ENCODE measurements around the gene NKTR.
"Not testable (repeated sequence)": the region's sequence is repeated elsewhere in the genome, so short reads cannot be mapped to it uniquely, and the experiment has no call there.

NKTR gene

DNA sequence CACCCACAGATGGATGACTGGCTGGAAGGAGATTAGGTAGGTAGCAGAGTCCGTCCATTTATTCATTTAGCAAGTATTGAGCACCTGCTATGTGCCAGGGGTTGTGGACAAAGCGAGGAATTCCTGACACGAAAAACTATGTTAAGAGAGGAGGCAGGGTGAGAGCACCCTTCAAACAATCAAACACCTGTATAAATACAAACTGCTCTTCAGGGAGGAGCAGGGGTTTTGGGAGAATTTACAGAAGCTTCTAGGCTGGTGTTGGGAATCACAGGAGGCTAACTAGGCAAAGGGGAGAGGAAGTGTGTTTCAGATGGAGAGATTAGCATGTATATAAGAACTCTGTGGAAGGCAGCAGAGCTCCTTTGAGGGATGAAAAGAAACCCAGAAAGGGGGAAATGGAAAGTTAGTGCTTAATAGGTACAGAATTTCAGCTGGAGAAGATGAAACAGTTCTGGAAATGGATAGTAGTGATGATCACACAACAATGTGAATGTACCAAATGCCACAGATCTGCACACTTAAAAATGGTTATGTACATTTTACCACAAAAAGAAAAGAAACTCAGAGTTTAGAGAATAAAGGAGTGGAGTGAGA lies 17.9 kb upstream of the NKTR start:
- Histone ChIP-seq H3K27me3 (ENCODE audit: insufficient read depth, insufficient read length) (no peaks in the 10 kb centered on the region), H3K9me3 (ENCODE audit: insufficient read depth, low read length) (no peaks in the 10 kb centered on the region), H3K9ac (ENCODE audit: insufficient read length, low read depth) (peak overlapping the region; percentile 85), H3K36me3 (ENCODE audit: insufficient read depth, insufficient read length, low read length) (peaks cover 20% of the 10 kb centered on the region), H3K4me3 (ENCODE audit: insufficient read length, low read depth) (peak overlapping the region; percentile 79), H3K4me1 (ENCODE audit: insufficient read depth, insufficient read length) (no peaks in the 10 kb centered on the region)
- TF ChIP-seq YY1 (IDR thresholded peaks at IDR 0.05; ENCODE audit: insufficient read depth, insufficient read length) = no peak
- TF ChIP-seq SUZ12 (IDR thresholded peaks at IDR 0.05; ENCODE audit: extremely low read depth, insufficient read depth, insufficient read length) = no peak
- TF ChIP-seq ZNF274 (IDR thresholded peaks at IDR 0.05; ENCODE audit: low read depth, low read length) = no peak
- peak; percentile 25 for DNase-seq (ENCODE audit: low read depth, low spot score)

DNA sequence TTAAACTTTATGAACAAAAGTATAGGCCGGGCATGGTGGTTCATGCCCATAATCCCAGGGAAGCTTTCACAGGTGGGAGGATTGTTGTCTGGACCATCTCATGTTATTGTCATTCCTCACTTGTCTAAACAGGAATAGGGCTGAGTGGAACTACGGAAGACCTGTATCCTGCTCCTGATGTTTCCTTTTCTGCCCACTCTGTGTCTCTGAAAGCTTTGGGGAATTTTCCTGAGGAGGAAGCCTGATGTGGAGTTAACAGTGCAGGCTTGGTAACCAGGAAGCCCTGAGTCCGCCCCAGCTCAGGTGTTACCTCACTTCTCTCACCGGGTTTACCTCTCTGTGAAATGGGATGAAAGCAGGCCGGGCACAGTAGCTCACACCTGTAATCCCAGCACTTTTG lies 11.9 kb upstream of the NKTR start:
- H3K36me3 ChIP-seq (ENCODE audit: insufficient read depth, insufficient read length, low read length) = peaks cover 27% of the 10 kb centered on the region
- H3K9me3 ChIP-seq (ENCODE audit: insufficient read depth, low read length) = no peaks in the 10 kb centered on the region
- no peaks in the 10 kb centered on the region for H3K27me3 ChIP-seq (ENCODE audit: insufficient read depth, insufficient read length)
- DNase-seq (ENCODE audit: low read depth, low spot score) = no peak
- no peak overlapping the region for H3K4me3 ChIP-seq (ENCODE audit: insufficient read length, low read depth)
- H3K4me1 ChIP-seq (ENCODE audit: insufficient read depth, insufficient read length) = no peaks in the 10 kb centered on the region
- H3K9ac ChIP-seq (ENCODE audit: insufficient read length, low read depth) = no peak overlapping the region
- TF ChIP-seq SUZ12 (IDR thresholded peaks at IDR 0.05; ENCODE audit: extremely low read depth, insufficient read depth, insufficient read length) (no peak), ZNF274 (IDR thresholded peaks at IDR 0.05; ENCODE audit: low read depth, low read length) (no peak), YY1 (IDR thresholded peaks at IDR 0.05; ENCODE audit: insufficient read depth, insufficient read length) (no peak)

DNA sequence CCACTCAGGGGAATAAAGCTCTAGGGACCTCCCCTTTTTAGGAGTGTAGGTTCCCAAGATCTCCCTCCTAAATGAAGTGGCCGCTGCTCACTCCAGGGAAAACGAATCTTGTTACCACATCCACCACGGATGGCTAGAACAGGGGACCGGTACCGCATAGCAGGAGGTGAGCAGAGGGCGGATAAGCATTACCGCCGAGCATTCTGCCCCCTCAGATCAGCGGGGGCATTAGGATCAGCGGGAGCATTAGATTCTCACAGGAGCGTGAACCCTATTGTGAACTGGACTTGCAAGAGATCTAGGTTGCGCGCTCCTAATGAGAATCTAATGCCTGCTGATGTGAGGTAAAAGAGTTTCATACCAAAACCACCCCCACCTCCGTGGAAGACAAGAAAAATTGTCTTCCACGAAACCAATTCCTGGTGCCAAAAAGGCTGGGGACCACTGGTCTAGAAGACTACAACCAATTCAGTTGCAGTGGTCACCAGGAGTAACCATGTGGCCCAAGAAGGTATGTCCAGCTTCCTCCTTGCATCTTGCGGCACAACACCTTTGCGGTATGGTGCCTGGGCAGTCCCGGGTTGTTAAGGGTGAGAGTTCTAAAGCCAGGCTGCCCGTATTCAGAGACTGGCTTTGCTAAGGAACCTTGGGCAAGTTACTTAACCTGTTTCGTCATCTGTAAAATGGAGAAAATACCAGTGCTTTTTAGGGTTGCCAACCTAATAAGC lies 10.9 kb upstream of the NKTR start:
- H3K9ac ChIP-seq (ENCODE audit: insufficient read length, low read depth) = no peak overlapping the region
- H3K36me3 ChIP-seq (ENCODE audit: insufficient read depth, insufficient read length, low read length) = peaks cover 36% of the 10 kb centered on the region
- no peak for DNase-seq (ENCODE audit: low read depth, low spot score)
- no peak overlapping the region for H3K4me3 ChIP-seq (ENCODE audit: insufficient read length, low read depth)
- no peaks in the 10 kb centered on the region for H3K9me3 ChIP-seq (ENCODE audit: insufficient read depth, low read length)
- H3K27me3 ChIP-seq (ENCODE audit: insufficient read depth, insufficient read length) = no peaks in the 10 kb centered on the region
- no peaks in the 10 kb centered on the region for H3K4me1 ChIP-seq (ENCODE audit: insufficient read depth, insufficient read length)
- TF ChIP-seq YY1 (IDR thresholded peaks at IDR 0.05; ENCODE audit: insufficient read depth, insufficient read length) = no peak
- TF ChIP-seq SUZ12 (IDR thresholded peaks at IDR 0.05; ENCODE audit: extremely low read depth, insufficient read depth, insufficient read length) = no peak
- TF ChIP-seq ZNF274 (IDR thresholded peaks at IDR 0.05; ENCODE audit: low read depth, low read length) = no peak

DNA sequence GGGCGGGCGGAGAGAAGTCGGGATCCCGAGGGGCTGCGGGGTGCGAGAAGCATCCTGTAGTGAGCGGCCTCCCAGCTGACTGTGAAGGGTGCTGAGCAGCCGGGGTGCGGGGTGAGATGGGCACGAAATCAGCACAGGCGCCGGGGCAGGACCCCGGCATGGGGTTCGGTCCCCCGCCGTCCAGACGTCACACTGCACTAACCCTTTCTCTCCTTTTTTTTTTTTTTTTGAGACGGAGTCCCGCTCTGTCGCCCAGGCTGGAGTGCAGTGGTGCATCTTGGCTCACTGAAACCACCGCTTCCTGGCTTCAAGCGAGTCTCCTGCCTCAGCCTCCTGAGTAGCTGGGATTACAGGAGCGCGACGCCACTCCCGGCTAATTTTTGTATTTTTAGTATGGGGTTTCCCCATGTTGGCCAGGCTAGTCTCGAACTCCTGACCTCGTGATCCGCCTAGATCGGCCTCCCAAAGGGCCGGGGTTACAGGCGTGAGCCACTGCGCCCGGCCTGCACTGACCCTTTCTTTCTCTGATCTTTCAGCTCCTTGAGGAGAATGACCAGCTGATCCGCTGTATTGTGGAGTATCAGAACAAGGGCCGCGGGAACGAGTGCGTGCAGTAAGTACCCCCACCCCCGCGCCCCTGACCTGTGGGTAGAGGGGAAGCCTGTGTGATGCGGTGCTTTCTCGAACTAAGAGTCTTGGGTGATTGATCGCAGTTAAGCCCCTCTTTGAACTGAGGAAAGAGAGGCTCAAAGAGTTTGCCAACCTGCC lies 9.3 kb upstream of the NKTR start:
- H3K4me3 ChIP-seq (ENCODE audit: insufficient read length, low read depth) = peak overlapping the region; percentile 75
- no peak for DNase-seq (ENCODE audit: low read depth, low spot score)
- H3K9me3 ChIP-seq (ENCODE audit: insufficient read depth, low read length) = no peaks in the 10 kb centered on the region
- peak overlapping the region; percentile 91 for H3K9ac ChIP-seq (ENCODE audit: insufficient read length, low read depth)
- no peaks in the 10 kb centered on the region for H3K4me1 ChIP-seq (ENCODE audit: insufficient read depth, insufficient read length)
- TF ChIP-seq YY1 (IDR thresholded peaks at IDR 0.05; ENCODE audit: insufficient read depth, insufficient read length) = no peak
- no peak for TF ChIP-seq SUZ12 (IDR thresholded peaks at IDR 0.05; ENCODE audit: extremely low read depth, insufficient read depth, insufficient read length)
- H3K27me3 ChIP-seq (ENCODE audit: insufficient read depth, insufficient read length) = no peaks in the 10 kb centered on the region
- peaks cover 46% of the 10 kb centered on the region for H3K36me3 ChIP-seq (ENCODE audit: insufficient read depth, insufficient read length, low read length)

DNA sequence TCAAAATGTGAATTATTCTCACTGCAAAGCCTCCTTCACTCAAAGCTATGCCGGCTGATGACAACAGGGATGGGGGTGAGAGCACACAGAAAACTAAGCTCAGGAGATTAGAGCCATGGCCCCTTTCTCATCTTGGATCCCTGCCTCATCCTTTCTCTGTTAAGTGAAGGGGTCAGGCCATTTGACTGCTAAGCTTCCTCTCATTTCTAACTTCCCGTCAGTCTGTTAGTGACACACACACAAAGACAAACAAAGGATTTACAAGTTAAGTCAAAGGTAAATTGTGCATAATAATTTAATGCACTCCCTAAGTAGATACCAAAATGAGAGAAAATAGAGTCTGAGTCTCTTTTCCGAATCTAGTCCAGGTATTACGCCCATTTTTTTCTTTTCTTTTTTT lies 8.7 kb upstream of the NKTR start:
- DNase-seq (ENCODE audit: low read depth, low spot score) = no peak
- H3K9ac ChIP-seq (ENCODE audit: insufficient read length, low read depth) = peak overlapping the region; percentile 91
- H3K4me3 ChIP-seq (ENCODE audit: insufficient read length, low read depth) = peak overlapping the region; percentile 75
- H3K9me3 ChIP-seq (ENCODE audit: insufficient read depth, low read length) = no peaks in the 10 kb centered on the region
- H3K27me3 ChIP-seq (ENCODE audit: insufficient read depth, insufficient read length) = no peaks in the 10 kb centered on the region
- H3K36me3 ChIP-seq (ENCODE audit: insufficient read depth, insufficient read length, low read length) = peaks cover 48% of the 10 kb centered on the region
- TF ChIP-seq SUZ12 (IDR thresholded peaks at IDR 0.05; ENCODE audit: extremely low read depth, insufficient read depth, insufficient read length) (no peak), YY1 (IDR thresholded peaks at IDR 0.05; ENCODE audit: insufficient read depth, insufficient read length) (no peak), ZNF274 (IDR thresholded peaks at IDR 0.05; ENCODE audit: low read depth, low read length) (no peak)
- H3K4me1 ChIP-seq (ENCODE audit: insufficient read depth, insufficient read length) = no peaks in the 10 kb centered on the region

DNA sequence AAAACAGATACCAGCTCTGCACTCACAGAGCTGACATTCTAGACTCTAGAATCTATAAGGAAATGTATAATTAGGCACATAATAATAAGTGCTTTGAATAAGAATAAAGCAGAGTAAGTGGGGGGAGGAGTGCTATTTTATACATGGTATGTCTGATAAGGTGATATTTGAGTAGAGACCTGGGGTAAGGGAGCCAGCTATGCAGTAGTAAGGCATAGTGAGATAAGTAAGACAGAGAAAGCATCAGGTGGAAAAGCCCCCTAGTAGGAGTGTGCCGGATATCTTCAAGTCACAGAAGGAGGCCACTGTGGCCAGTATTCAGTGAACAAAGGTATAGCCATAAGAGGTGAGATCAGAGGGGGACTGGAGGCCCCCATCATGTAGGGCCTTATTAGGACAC lies 6.9 kb upstream of the NKTR start:
- H3K9me3 ChIP-seq (ENCODE audit: insufficient read depth, low read length) = no peaks in the 10 kb centered on the region
- no peak for DNase-seq (ENCODE audit: low read depth, low spot score)
- peaks cover 48% of the 10 kb centered on the region for H3K36me3 ChIP-seq (ENCODE audit: insufficient read depth, insufficient read length, low read length)
- no peaks in the 10 kb centered on the region for H3K27me3 ChIP-seq (ENCODE audit: insufficient read depth, insufficient read length)
- TF ChIP-seq YY1 (IDR thresholded peaks at IDR 0.05; ENCODE audit: insufficient read depth, insufficient read length) (no peak), ZNF274 (IDR thresholded peaks at IDR 0.05; ENCODE audit: low read depth, low read length) (no peak), SUZ12 (IDR thresholded peaks at IDR 0.05; ENCODE audit: extremely low read depth, insufficient read depth, insufficient read length) (no peak)
- no peak overlapping the region for H3K9ac ChIP-seq (ENCODE audit: insufficient read length, low read depth)
- H3K4me3 ChIP-seq (ENCODE audit: insufficient read length, low read depth) = no peak overlapping the region
- H3K4me1 ChIP-seq (ENCODE audit: insufficient read depth, insufficient read length) = no peaks in the 10 kb centered on the region

DNA sequence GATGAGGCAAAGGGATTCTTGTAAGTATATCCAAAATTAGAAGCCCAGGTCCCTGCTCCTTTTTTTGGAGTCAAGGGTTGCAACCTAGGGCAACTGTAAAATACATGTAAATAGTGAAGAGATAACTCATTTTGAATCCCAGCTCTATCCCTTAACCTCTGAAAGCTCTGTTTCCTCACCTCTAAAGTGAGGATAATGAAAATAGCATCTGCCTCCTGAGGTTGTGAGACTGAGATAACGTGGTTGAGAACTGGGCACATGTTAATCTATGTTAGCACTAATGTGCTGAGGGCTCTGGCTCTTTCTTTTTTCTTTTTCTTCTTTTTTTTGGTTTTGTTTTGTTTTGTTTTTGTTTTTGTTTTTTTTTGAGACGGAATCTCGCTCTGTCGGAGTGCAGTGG lies 4.8 kb upstream of the NKTR start:
- DNase-seq (ENCODE audit: low read depth, low spot score) = no peak
- TF ChIP-seq YY1 (IDR thresholded peaks at IDR 0.05; ENCODE audit: insufficient read depth, insufficient read length) (no peak), ZNF274 (IDR thresholded peaks at IDR 0.05; ENCODE audit: low read depth, low read length) (no peak), SUZ12 (IDR thresholded peaks at IDR 0.05; ENCODE audit: extremely low read depth, insufficient read depth, insufficient read length) (no peak)
- no peak overlapping the region for H3K9ac ChIP-seq (ENCODE audit: insufficient read length, low read depth)
- no peak overlapping the region for H3K4me3 ChIP-seq (ENCODE audit: insufficient read length, low read depth)
- H3K27me3 ChIP-seq (ENCODE audit: insufficient read depth, insufficient read length) = no peaks in the 10 kb centered on the region
- H3K9me3 ChIP-seq (ENCODE audit: insufficient read depth, low read length) = no peaks in the 10 kb centered on the region
- H3K4me1 ChIP-seq (ENCODE audit: insufficient read depth, insufficient read length) = no peaks in the 10 kb centered on the region
- peaks cover 46% of the 10 kb centered on the region for H3K36me3 ChIP-seq (ENCODE audit: insufficient read depth, insufficient read length, low read length)

DNA sequence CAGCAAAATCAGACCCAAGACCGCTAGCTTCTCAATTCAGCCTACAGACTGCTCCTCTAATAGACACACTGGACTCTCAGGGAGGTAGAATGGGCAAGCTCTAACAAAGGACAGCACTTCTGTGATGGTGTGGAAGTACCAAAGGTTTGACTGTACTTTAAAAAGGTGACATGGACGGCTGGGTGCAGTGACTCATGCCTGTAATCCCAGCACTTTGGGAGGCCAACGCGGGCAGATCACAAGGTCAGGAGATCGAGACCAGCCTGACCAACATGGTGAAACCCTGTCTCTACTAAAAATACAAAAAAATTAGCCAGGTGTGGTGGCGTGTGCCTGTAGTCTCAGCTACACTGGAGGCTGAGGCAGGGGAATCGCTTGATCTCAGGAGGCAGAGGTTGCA lies 3.4 kb upstream of the NKTR start:
- H3K9ac ChIP-seq (ENCODE audit: insufficient read length, low read depth); H3K4me1 ChIP-seq (ENCODE audit: insufficient read depth, insufficient read length); H3K9me3 ChIP-seq (ENCODE audit: insufficient read depth, low read length); H3K4me3 ChIP-seq (ENCODE audit: insufficient read length, low read depth); DNase-seq (ENCODE audit: low read depth, low spot score); H3K27me3 ChIP-seq (ENCODE audit: insufficient read depth, insufficient read length): not testable (repeated sequence)
- peaks cover 42% of the 10 kb centered on the region for H3K36me3 ChIP-seq (ENCODE audit: insufficient read depth, insufficient read length, low read length)

Data from NT2/D1 (cell line).